Caco-2 (cell line): ENCODE data around the gene LRRFIP1. TPM values are rescaled to one million over a fixed set of nuclear protein-coding genes. Genes with fewer than 3 reads are reported as not detected.

Experiments
- BruUV-seq: library from RNA; stranded (reverse); fragments of 400-500 nt; replicated peaks from 2 replicates; lab custom pipeline; 2021; lab: Mats Ljungman, UMichigan
- CTCF ChIA-PET: fragments of 300-600 bp; sonication (Branson Sonifier 250); formaldehyde crosslinking; loops from one replicate; lab custom pipeline; 2022; ENCODE audit warnings: antibody characterized with exemption; lab: Charles Lee
- POLR2A ChIA-PET: fragments of 300-600 bp; sonication (Branson Sonifier 250); formaldehyde crosslinking; loops from one replicate; lab custom pipeline; 2022; ENCODE audit warnings: antibody characterized with exemption; lab: Charles Lee
- DNase-seq, 2 experiments: peaks; one replicate each; pipeline versions ENCODE4 v3.0.0 to v3.0.0-alpha.2; 2020 to 2022
- H3K27me3 ChIP-seq: replicated peaks from 2 replicates; pipeline ENCODE4 v1.6.0; 2011; ENCODE audit warnings: low read length; ENCODE audit not compliant: control insufficient read depth, insufficient read depth
- H3K36me3 ChIP-seq: 2 replicates; pipeline ENCODE4 v1.5.1; 2011; ENCODE audit warnings: low read length; ENCODE audit not compliant: control insufficient read depth, insufficient read depth
- H3K4me1 ChIP-seq: fragments of 250-450 bp; sonication (Bioruptor Pico); 2 replicates; pipeline ENCODE4 v1.5.1; 2020; ENCODE audit warnings: mild to moderate bottlenecking
- H3K4me3 ChIP-seq: 2 replicates; pipeline ENCODE4 v1.5.1; 2011; ENCODE audit warnings: low read depth, mild to moderate bottlenecking, control low read depth, low read length
- H3K9me3 ChIP-seq: fragments of 250-450 bp; sonication (Bioruptor Pico); 2 replicates; pipeline ENCODE4 v1.5.1; 2020; ENCODE audit warnings: mild to moderate bottlenecking, moderate library complexity
- H3K27ac Mint-ChIP-seq: one replicate; pipeline ENCODE4 v1.8.0; 2022; ENCODE audit warnings: mixed read lengths; ENCODE audit not compliant: unreplicated experiment
- H3K27me3 Mint-ChIP-seq: one replicate; pipeline ENCODE4 v1.8.0; 2022; ENCODE audit warnings: mixed read lengths; ENCODE audit not compliant: insufficient read depth, unreplicated experiment
- H3K36me3 Mint-ChIP-seq: one replicate; pipeline ENCODE4 v1.8.0; 2022; ENCODE audit warnings: mild to moderate bottlenecking, mixed read lengths; ENCODE audit not compliant: insufficient read depth, unreplicated experiment
- H3K4me1 Mint-ChIP-seq: one replicate; pipeline ENCODE4 v1.8.0; 2022; ENCODE audit warnings: low read depth, mixed read lengths; ENCODE audit not compliant: unreplicated experiment
- H3K4me3 Mint-ChIP-seq: one replicate; pipeline ENCODE4 v1.8.0; 2022; ENCODE audit warnings: mild to moderate bottlenecking, moderate library complexity, mixed read lengths; ENCODE audit not compliant: unreplicated experiment
- H3K9me3 Mint-ChIP-seq: one replicate; pipeline ENCODE4 v1.8.0; 2022; ENCODE audit warnings: mixed read lengths; ENCODE audit not compliant: unreplicated experiment
- intact Hi-C: fragments of 100-400 bp; cut with micrococcal nuclease; formaldehyde crosslinking; loops from one replicate; pipeline ENCODE4 v1.10.0; 2022; ENCODE audit not compliant: unreplicated experiment
- total RNA-seq: library from RNA; stranded (reverse); gene quantifications from 2 replicates; pipeline ENCODE4 v1.2.3, GENCODE V29; 2022
- TF ChIP-seq, protein P1 (sequence below), 2 experiments: fragments of 200-600 bp in 1 of 2; IDR thresholded peaks; 1 replicate in 1 of 2; 2 replicates in 1 of 2; pipeline versions ENCODE4 v1.5.1 to v1.8.0; 2011 to 2022; ENCODE audit warnings: antibody characterized with exemption in 1 of 2, control low read depth in 1 of 2, inconsistent platforms in 1 of 2, low read depth in 1 of 2, low read length in 1 of 2, mild to moderate bottlenecking in 1 of 2, moderate library complexity in 1 of 2; ENCODE audit not compliant: insufficient read depth in 1 of 2, severe bottlenecking in 1 of 2, unreplicated experiment in 1 of 2

The LRRFIP1 gene
- total RNA-seq, 1 experiment from 2014 or later: 37.1 TPM

DNA sequence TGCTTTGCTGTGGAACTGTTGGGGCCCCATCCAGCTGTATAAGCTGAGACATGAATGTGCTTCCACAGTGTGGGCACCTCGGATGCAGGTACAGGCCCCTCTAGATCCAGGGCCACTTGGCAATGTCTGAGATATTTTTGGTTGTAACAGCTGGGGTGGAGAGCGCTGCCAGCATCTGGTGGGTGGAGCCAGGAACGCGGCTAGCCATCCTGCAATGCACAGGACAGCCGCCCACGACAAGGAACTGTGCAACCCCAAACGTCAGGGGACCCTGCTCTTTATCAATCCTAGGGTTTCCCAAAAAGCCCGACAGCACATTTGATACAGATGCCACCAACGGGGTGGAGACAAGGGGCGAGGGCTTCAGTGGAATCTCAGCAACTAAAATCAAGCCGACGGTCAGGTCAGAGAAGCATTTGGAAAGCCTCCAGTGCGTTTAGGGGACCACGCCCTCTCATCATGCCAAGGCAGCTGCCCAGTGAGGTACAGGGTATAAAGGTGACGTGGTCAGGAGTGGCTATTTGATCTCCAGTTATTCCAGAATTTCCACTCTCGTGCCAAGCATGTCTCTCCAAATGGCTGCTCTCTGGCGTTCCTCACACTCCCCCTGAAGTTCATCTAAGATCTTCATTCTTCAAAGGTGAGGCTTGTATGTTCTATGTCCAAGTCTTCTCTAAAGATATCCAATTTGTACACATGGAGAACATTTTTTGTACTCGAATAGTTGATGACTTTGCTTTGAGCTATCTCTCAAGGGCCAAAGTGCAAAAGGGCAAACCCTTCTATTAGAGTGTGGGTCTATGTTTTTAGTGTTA is 55.7 kb downstream of the LRRFIP1 start:
- Histone ChIP-seq H3K4me1 (no peaks in the 10 kb centered on the region; the same call in 1 of the 2 replicates), H3K4me3 (no peak overlapping the region)
- POLR2A ChIA-PET: interaction anchor here (0.6 kb wide), 1 partner anchor 78 kb away, joined by 3 read pairs; no protein-coding TSS in a partner anchor

DNA sequence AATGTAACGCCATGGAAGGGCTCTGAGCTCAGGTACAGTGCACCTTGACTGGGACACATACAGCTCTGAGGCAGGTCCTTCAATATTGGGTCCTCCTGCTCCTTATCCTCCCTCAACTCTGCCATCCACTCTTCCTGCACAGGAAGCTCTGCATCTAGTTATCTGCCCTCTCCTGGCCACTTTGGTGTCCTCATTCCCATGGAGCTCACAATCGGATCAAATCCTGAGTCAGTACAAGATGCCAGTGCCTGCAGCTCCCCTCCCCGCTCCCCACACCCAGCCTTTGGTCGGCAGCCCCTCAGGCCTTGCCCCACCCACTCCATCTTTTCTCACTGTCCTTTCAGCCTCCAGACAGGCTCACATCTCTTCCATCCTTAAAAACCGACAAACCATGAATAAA is 58.0 kb downstream of the LRRFIP1 start:
- POLR2A ChIA-PET: no interaction called here
- peaks cover 7% of the 10 kb centered on the region for H3K4me1 Mint-ChIP-seq
- no peak overlapping the region for H3K4me3 Mint-ChIP-seq

More for the DNA sequence above, 55.7 kb downstream of the LRRFIP1 start:
- Mint-ChIP-seq H3K27ac (no peak overlapping the region), H3K4me3 (no peak overlapping the region), H3K9me3 (no peaks in the 10 kb centered on the region), H3K4me1 (peaks cover 7% of the 10 kb centered on the region), H3K36me3 (no peaks in the 10 kb centered on the region), H3K27me3 (no peaks in the 10 kb centered on the region)
- intact Hi-C loops: no loop called here
- Histone ChIP-seq H3K36me3 (no peaks in the 10 kb centered on the region), H3K9me3 (no peaks in the 10 kb centered on the region), H3K27me3 (no peaks in the 10 kb centered on the region)
- CTCF ChIA-PET: no interaction called here
- TF ChIP-seq, protein P1, sequence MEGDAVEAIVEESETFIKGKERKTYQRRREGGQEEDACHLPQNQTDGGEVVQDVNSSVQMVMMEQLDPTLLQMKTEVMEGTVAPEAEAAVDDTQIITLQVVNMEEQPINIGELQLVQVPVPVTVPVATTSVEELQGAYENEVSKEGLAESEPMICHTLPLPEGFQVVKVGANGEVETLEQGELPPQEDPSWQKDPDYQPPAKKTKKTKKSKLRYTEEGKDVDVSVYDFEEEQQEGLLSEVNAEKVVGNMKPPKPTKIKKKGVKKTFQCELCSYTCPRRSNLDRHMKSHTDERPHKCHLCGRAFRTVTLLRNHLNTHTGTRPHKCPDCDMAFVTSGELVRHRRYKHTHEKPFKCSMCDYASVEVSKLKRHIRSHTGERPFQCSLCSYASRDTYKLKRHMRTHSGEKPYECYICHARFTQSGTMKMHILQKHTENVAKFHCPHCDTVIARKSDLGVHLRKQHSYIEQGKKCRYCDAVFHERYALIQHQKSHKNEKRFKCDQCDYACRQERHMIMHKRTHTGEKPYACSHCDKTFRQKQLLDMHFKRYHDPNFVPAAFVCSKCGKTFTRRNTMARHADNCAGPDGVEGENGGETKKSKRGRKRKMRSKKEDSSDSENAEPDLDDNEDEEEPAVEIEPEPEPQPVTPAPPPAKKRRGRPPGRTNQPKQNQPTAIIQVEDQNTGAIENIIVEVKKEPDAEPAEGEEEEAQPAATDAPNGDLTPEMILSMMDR (IDR thresholded peaks at IDR 0.05; ENCODE audit: insufficient read depth in 1 of 2, low read depth in 1 of 2, low read length in 1 of 2, severe bottlenecking in 1 of 2, unreplicated experiment in 1 of 2): no peak
- no peak for DNase-seq
- BruUV-seq: no TSS peak

DNA sequence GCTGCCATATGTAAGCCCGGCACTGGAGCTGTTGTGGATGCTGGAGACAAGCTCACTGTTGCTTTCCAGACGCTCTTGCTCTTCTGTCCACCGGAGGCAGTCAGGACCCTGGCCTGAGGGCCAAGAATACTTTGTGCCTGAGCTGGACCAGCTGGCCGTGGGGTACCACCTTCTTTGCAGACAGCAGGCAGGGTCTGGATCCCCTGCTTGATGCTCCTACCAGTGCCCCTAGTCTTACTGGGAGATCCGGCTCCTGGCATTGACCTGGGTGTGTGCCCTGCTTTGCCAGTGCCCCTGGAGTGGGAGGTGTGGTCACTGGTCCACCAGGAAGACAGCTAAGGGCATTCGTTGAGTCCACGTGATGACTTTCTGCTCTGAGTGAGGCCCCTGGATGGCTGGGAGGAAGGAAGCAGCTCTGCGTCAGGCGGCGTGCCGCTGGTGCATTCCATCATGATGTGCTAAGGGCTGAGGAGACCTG is 59.3 kb downstream of the LRRFIP1 start:
- Mint-ChIP-seq H3K9me3 (no peaks in the 10 kb centered on the region), H3K4me1 (peaks cover 7% of the 10 kb centered on the region), H3K27me3 (no peaks in the 10 kb centered on the region), H3K27ac (no peak overlapping the region), H3K4me3 (no peak overlapping the region), H3K36me3 (no peaks in the 10 kb centered on the region)
- CTCF ChIA-PET: interaction anchor here (1.0 to 1.9 kb wide), 3 partner anchors 14 to 115 kb away, joined by 3 to 7 read pairs (median 3); no protein-coding TSS in a partner anchor
- no peak for DNase-seq
- Histone ChIP-seq H3K4me3 (no peak overlapping the region), H3K9me3 (no peaks in the 10 kb centered on the region), H3K27me3 (no peaks in the 10 kb centered on the region), H3K36me3 (no peaks in the 10 kb centered on the region), H3K4me1 (peaks cover 3% of the 10 kb centered on the region; the same call in 1 of the 2 replicates)
- no TSS peak for BruUV-seq
- TF ChIP-seq, protein P1 (IDR thresholded peaks at IDR 0.05; ENCODE audit: insufficient read depth in 1 of 2, low read depth in 1 of 2, low read length in 1 of 2, severe bottlenecking in 1 of 2, unreplicated experiment in 1 of 2): no peak
- intact Hi-C loops: no loop called here
- POLR2A ChIA-PET: no interaction called here

More for the DNA sequence above, 58.0 kb downstream of the LRRFIP1 start:
- Mint-ChIP-seq H3K9me3 (no peaks in the 10 kb centered on the region), H3K27ac (no peak overlapping the region), H3K36me3 (no peaks in the 10 kb centered on the region), H3K27me3 (no peaks in the 10 kb centered on the region)
- H3K4me3 ChIP-seq: no peak overlapping the region
- CTCF ChIA-PET: interaction anchor here (0.6 to 1.6 kb wide), 7 partner anchors 12 to 173 kb away, joined by 3 to 8 read pairs (median 4); no protein-coding TSS in a partner anchor
- H3K4me1 ChIP-seq: no peaks in the 10 kb centered on the region; the same call in 1 of the 2 replicates
- no TSS peak for BruUV-seq
- TF ChIP-seq, protein P1 (IDR thresholded peaks at IDR 0.05; ENCODE audit: insufficient read depth in 1 of 2, low read depth in 1 of 2, low read length in 1 of 2, severe bottlenecking in 1 of 2, unreplicated experiment in 1 of 2): peak in 1 of 2 experiments; percentile 46
- no peaks in the 10 kb centered on the region for H3K36me3 ChIP-seq
- intact Hi-C loops: no loop called here
- no peaks in the 10 kb centered on the region for H3K9me3 ChIP-seq
- no peaks in the 10 kb centered on the region for H3K27me3 ChIP-seq
- peak in 1 of 2 experiments; percentile 30 for DNase-seq
